Stimulated activated CD4-positive, alpha-beta T cell treated with anti-CD3 and anti-CD28 coated beads, Interleukin-1b, Interleukin-23, amount 100 ng/mL, for 4 hours (primary cell): Measurements from ENCODE around the gene TMOD2.
"Not testable (repeated sequence)": the region's sequence is repeated elsewhere in the genome, so short reads cannot be mapped to it uniquely, and the experiment has no call there.

Experiments used
- DNase-seq, 2 donors: peaks; one replicate each; pipeline ENCODE4 v3.0.0-alpha.2; 2020; ENCODE audit warnings: low read depth in 2 of 2

Gene TMOD2

DNA sequence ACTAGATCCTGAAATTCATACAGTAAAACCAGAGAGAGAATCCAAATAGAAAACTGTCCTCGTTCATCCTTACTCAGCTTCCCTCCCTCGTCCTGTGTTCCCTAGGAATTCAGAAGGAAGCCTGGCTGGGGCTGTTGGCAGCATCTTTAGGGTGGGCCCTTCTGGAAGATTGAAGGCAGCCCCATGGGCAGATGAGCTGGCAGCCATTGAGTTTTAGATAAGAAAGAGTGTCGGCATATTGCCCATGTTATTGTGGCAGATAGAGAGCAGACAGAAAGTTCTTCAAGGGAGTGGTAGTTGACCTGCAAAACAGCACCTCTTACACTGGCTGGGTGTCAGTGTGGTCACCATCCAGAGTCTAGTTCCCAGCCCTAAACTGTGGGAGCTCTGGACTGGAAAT is 23.5 kb downstream of the TMOD2 start:
- DNase-seq, result no peak

DNA sequence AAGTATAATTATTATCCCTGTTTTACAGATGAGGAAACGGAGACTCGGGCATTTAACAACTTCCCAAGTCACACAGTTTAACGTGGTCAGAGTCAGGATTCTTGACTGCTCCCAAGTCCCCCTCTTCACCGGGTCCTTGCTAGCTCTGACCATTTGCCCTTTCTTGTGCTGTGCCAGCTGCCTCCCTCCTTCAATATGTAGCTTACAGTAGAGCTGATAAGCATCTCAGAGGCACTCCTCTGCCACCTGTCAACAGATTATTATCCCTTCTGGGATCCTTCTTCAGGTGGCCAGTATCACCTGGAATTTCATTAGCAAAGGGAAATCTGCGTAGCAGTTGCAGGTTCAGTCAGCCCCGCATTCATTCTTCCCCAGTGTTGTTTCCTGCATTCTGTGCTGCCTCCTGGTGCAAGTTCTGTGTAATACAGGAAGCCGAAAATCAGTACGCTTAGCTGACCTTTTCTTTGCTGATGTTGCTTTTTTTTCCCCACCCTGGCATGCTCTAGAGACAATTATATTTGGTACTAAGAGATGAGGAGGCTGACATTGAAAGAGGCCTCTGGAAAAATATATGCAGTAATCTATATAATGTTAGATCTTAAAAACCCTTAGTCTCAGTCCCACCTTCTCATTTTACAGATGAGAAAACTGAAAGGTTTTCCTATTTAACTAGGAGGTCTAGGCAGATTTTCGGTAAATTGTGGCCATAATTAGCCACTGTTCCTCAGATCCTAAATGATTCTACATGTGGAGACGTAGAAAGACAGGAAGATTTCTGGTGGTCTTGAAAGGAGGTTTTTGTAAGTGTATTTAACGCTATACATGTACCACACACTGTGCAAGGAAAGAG is 24.8 kb downstream of the TMOD2 start:
- DNase-seq, result peak in 1 of 2 donors; percentile 45

GRCh38 chr15:51776952-51777569 is 25.7 kb downstream of the TMOD2 start:
- peak; percentile 18 to 57 for DNase-seq

DNA sequence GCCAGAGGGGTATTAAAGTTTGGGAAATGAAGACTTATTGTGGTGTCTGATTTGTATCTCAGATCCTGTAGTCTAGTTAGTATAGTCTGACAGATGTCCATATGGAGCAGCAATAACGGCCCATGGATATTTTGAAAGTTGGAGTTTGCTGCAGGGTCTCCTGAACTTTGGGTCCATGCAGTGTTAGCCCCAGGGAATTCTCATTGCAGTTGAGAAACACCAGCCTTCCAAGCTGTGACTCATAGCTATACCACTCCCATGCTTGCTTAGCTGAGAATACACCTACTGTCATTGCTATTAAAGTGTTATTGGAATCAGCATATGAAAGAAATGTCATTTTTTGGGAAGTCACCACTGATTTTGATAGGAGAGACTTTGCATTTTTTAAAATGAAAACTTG is 29.2 kb downstream of the TMOD2 start:
- no peak for DNase-seq

DNA sequence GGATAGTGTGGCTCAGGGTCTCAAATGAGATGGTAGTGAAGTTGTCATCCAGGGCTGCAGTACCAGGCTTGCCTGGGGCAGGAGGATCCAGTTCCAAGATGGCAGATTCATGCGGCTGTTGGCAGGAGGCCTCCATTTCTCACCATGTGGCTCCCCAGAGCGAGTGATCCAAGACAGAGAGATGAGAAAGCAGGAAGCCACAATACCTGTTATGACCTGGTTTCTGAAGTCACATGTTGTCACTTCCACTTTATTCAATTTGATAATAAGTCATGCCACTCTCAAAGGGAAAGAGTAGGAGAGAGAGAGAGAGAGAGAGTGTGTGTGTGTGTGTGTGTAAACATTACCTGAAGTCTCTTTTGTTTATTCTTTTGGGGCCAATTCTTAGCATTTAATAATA is 30.1 kb downstream of the TMOD2 start:
- no peak for DNase-seq

- DNase-seq, result no peak
These were observed 31.0 kb downstream of the TMOD2 start for GRCh38 chr15:51782357-51782896.

- no peak for DNase-seq
These were observed 32.6 kb downstream of the TMOD2 start for GRCh38 chr15:51783967-51784366.

GRCh38 chr15:51787130-51787529 is 35.7 kb downstream of the TMOD2 start:
- DNase-seq, result not testable (repeated sequence)

GRCh38 chr15:51792474-51792873 is 41.1 kb downstream of the TMOD2 start:
- not testable (repeated sequence) for DNase-seq

DNA sequence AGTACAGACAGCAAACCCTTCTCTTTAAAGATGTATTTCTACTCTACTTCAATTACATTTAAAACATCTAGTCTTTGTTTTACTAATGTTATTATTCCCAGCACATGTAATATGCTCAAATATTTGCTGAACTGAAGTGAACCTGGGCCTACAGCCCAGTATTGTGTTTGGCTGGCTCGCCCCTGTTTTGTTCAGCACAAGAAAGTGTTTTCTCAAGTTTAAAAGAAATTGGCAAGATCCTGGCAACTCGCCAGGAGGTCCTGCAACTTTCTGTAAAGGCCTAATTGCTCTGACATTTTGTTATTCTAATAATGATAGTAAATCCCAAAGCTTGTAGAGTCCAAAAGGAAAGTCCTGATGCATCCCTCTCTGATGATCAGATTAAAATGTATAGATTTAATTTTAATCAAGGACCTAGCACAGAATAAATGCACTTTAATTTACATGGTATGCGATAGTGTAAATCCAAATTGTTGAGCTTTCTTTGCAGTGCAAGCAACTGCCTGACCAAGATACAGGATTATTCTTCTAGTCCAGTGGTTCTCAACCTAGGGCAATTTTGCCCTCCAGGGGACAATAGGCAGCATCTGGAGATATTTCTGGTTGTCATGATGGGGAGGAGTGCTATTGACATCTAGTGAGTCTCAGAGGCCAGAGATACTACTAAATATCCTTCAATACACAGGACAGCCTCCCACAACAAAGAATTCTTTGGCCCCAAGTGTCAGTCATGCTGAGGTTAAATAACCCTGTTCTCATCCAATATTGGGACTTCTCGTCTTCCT is 42.3 kb downstream of the TMOD2 start:
- no peak for DNase-seq

DNA sequence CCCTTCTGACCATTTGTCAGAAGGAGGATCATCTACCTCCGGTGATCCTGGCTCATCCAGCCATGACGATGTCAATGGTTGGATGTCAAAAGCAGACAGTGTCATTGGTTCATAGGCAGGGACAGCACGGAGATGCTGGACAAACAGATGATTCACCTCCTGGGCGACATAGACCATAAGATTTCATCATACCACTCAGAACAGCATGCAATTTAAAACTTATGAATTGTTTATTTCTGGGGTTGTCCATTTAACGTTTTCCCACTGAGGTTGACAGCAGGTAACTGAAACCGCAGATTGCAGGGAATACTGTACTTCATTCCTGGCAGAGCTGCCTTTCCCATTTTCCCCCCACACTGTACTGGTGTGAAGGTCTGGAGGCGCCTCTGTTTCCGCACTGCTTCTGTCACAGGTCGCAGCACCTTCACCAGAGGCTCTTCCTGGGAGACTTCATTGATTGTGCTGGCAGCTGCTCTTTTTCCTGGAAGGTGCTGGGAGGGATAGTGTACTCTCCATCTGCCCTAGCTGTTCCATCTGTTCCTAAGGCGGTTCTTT is 45.5 kb downstream of the TMOD2 start:
- no peak for DNase-seq

- no peak for DNase-seq
These were observed 46.9 kb downstream of the TMOD2 start for GRCh38 chr15:51798281-51798680.

DNA sequence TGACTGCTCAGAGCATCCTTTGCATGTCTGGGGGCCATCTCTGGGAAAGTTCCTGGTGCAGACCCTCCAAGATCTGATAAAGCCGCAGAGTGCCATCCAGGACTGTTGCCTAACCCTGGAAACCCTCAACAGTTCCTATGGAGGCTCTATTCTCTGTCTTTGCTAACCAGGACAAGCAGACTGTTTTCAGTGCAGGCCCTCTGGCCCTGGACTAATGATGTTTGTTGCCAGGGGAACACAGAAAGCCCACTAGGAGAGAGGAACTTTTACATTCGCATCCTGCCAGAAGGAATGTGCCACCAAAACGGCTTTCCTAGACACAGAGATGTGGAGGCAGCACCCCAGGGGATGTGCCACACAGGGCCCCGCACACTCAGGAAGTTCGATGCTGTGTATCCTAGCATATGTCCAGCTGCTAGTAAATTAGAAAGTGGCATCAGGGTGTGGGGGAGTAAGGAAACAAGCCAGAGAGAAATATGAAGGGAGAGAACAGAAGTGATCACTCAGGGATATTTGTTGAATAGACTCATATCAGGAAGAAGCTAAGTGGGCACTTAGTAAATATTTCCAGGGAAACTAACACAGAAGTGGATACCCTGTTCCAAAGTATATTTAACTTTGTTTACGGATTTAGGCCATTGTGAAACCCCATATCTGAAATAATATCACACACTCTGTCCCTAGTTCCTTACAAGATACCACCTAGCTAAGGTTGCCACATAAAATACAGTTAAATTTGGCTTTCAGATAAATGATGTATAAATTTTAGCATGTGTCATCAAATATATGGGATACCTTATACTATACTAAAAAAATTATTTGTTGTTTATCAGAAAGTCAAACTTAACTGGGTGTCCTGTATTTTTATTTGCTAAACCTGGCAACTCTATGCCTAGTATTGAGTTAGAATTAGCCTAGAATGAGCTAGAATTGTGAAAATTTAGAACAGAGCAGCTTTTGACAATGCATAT is 48.2 kb downstream of the TMOD2 start:
- DNase-seq, result no peak

DNA sequence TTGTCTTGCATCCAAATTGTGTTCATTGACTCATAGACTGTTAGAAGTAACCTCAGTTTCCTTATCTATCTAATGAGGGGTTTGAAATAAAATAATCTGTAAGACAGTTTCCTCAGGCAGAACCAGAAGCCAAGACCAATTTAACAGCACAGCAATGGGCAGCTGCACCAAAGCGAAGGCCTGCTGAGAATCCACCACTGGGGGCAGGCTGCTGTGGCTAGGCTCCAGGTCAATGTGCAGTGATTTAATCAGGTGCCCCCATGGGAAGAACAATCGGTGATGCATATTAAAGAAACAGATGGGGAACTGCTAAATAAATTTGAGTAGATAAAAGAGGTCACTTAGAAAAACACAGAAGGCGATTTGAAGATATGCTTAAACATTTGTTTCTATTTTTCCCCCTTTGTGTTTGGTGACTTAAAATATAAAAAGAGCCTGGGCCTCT is 50.0 kb downstream of the TMOD2 start:
- no peak for DNase-seq

DNA sequence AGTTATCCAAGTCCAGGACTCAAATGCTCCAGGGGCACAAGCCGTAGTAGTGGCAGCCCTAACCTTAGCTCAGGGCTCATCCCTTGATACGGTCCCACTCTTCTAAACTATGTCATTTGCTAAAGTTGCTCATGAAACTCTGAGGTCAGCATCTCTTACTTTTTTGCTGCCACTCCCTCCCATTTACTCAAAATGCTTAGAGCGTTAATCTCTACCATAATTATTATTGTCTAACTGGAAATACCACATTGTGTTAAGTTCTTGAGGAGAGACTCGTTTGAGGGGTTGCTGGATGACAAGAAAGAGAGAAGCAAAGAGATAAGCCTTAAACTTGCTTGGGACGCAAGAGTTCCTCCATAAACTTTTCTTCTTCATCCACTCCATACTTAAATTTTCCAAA is 51.2 kb downstream of the TMOD2 start:
- no peak for DNase-seq

DNA sequence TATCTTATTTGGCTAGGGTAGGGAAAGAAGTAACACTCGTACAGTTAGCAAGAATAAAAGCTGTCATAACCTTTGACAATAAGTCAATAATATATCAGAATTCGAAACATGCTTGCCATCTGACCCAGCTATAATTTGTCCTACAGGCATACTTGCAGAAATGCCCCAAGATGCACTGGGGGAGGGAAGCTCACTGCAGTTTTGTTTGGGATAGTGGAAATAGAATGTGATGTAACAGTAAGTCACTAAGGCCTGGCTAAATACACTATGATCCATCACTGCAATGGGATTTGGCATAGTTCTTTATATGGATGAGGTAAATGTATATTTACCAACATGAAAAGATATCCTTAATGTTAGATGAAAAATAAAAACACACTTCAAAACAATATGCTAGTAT is 52.6 kb downstream of the TMOD2 start:
- DNase-seq, result no peak

GRCh38 chr15:51806123-51806522 is 54.7 kb downstream of the TMOD2 start:
- DNase-seq, result no peak

- no peak for DNase-seq
These were observed 58.1 kb downstream of the TMOD2 start for GRCh38 chr15:51809457-51809856.

DNA sequence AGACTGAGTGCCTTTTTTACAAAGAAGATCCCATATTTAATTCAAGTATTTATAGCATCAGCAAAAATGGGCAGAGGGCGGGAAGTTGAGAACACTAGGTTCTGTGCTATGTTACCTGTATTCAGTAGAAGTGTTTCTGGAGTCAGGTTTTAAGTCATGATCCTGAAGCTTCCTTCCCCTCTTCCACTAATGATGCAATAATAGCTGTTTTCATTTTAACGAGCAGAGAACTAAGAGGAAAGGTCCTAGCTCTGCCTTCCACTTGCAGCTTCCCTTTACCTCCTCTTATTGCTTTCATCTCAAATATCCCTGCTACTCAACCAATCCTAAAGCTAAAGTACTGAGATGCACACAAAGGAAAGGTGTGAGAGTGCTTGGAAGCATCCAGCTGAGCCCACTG is 61.2 kb downstream of the TMOD2 start:
- DNase-seq, result no peak

DNA sequence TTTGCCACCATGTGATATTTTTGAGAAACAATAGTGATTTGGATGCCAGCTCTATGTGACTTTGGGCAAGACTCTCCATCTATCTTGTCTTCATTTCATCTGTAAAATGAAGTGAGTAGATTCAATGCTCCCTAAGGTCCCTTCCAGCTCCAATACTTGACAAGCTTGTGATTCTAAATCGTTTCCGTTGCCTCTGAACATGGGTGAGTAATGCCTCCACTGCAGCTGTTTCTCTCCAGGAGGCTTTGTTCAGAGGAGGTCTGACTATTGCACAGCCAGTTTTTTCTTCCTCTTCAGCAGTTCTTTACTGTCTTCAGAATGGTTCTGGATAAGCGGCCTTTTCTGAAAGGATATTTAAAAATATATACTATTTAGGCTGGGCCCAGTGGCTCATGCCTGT is 63.2 kb downstream of the TMOD2 start:
- DNase-seq, result no peak

GRCh38 chr15:51816611-51817010 is 65.2 kb downstream of the TMOD2 start:
- no peak for DNase-seq
